ENCODE results near the gene MGAT4B. TPM values are rescaled to one million over a fixed set of nuclear protein-coding genes. Genes with fewer than 3 reads are reported as not detected.

The MGAT4B gene
- total RNA-seq, 2 donors from 2014 or later, result 332 to 540 TPM

- intact Hi-C loops (cut with DNase I), result no loop called here
- H3K36me3 ChIP-seq, result no peaks in the 10 kb centered on the region
- H3K4me3 ChIP-seq, result no peak overlapping the region
- TF ChIP-seq CTCF (IDR thresholded peaks at IDR 0.05), result no peak
- no peaks in the 10 kb centered on the region for H3K27me3 ChIP-seq
- no peak overlapping the region for H3K27ac ChIP-seq
- H3K4me1 ChIP-seq, result no peaks in the 10 kb centered on the region
- no peak overlapping the region for H3K9ac ChIP-seq (ENCODE audit: low read depth in 2 of 2, low read length in 2 of 2)
- H3K9me3 ChIP-seq, result no peaks in the 10 kb centered on the region
- no peak for DNase-seq
These were observed 18.3 kb downstream of the MGAT4B start for GRCh38 chr5:179788193-179788854.

GRCh38 chr5:179786861-179787260 lies 19.8 kb downstream of the MGAT4B start:
- no peak overlapping the region for H3K27ac ChIP-seq
- H3K4me1 ChIP-seq, result no peaks in the 10 kb centered on the region
- no peak overlapping the region for H3K9ac ChIP-seq (ENCODE audit: low read depth in 2 of 2, low read length in 2 of 2)
- H3K4me3 ChIP-seq, result no peak overlapping the region
- H3K27me3 ChIP-seq, result no peaks in the 10 kb centered on the region
- H3K36me3 ChIP-seq, result no peaks in the 10 kb centered on the region
- TF ChIP-seq CTCF (IDR thresholded peaks at IDR 0.05), result no peak
- no peaks in the 10 kb centered on the region for H3K9me3 ChIP-seq
- no peak for DNase-seq
- intact Hi-C loops (cut with DNase I), result no loop called here

- H3K9ac ChIP-seq (ENCODE audit: low read depth in 2 of 2, low read length in 2 of 2), result no peak overlapping the region
- intact Hi-C loops (cut with DNase I), result no loop called here
- TF ChIP-seq CTCF (IDR thresholded peaks at IDR 0.05), result no peak
These were observed 23.5 kb downstream of the MGAT4B start for GRCh38 chr5:179783128-179783527.

GRCh38 chr5:179781846-179782245 lies 24.8 kb downstream of the MGAT4B start:
- no peak for DNase-seq
- no peak for TF ChIP-seq CTCF (IDR thresholded peaks at IDR 0.05)
- Histone ChIP-seq H3K27ac (no peak overlapping the region), H3K36me3 (no peaks in the 10 kb centered on the region), H3K4me3 (no peak overlapping the region), H3K9me3 (no peaks in the 10 kb centered on the region), H3K27me3 (no peaks in the 10 kb centered on the region), H3K4me1 (no peaks in the 10 kb centered on the region), H3K9ac (ENCODE audit: low read depth in 2 of 2, low read length in 2 of 2) (no peak overlapping the region)
- intact Hi-C loops (cut with DNase I), result no loop called here

More at GRCh38 chr5:179783128-179783527, 23.5 kb downstream of the MGAT4B start:
- H3K27ac ChIP-seq, result no peak overlapping the region
- no peak for DNase-seq
- no peaks in the 10 kb centered on the region for H3K4me1 ChIP-seq
- H3K36me3 ChIP-seq, result no peaks in the 10 kb centered on the region
- H3K9me3 ChIP-seq, result no peaks in the 10 kb centered on the region
- H3K27me3 ChIP-seq, result no peaks in the 10 kb centered on the region
- no peak overlapping the region for H3K4me3 ChIP-seq

GRCh38 chr5:179780362-179780761 lies 26.3 kb downstream of the MGAT4B start:
- Histone ChIP-seq H3K27ac (no peak overlapping the region), H3K9me3 (no peaks in the 10 kb centered on the region), H3K4me3 (no peak overlapping the region), H3K9ac (ENCODE audit: low read depth in 2 of 2, low read length in 2 of 2) (no peak overlapping the region), H3K27me3 (no peaks in the 10 kb centered on the region), H3K4me1 (no peaks in the 10 kb centered on the region), H3K36me3 (no peaks in the 10 kb centered on the region)
- intact Hi-C loops (cut with DNase I), result no loop called here
- no peak for DNase-seq
- TF ChIP-seq CTCF (IDR thresholded peaks at IDR 0.05), result no peak

All from colonic mucosa (tissue), 4 donors.